ENCODE data around the gene XRN1.

DNA sequence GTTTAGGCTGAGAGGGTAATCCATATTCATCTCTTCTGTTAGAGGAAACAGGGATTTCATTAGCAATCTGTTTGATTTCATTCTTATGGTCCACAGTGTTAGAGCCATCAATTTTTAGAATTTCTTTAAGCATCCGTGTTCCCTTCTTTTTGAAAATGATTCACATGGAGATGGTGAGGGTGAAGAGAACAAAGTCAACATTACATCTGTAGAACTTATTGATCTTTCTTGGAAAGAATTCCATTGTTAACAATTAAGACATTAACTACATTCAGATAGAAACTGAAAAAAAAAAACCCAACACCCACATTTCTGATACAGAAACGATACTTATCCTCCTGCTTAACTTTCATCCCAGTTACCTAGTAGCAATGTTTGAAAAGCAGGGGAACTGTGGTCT is 115.4 kb downstream of the XRN1 start:
- TF ChIP-seq CTCF (IDR thresholded peaks at IDR 0.05) = no peak
- no peak for TF ChIP-seq POLR2A (IDR thresholded peaks at IDR 0.05)
